ENCODE measurements around the gene SLC49A3.

DNA sequence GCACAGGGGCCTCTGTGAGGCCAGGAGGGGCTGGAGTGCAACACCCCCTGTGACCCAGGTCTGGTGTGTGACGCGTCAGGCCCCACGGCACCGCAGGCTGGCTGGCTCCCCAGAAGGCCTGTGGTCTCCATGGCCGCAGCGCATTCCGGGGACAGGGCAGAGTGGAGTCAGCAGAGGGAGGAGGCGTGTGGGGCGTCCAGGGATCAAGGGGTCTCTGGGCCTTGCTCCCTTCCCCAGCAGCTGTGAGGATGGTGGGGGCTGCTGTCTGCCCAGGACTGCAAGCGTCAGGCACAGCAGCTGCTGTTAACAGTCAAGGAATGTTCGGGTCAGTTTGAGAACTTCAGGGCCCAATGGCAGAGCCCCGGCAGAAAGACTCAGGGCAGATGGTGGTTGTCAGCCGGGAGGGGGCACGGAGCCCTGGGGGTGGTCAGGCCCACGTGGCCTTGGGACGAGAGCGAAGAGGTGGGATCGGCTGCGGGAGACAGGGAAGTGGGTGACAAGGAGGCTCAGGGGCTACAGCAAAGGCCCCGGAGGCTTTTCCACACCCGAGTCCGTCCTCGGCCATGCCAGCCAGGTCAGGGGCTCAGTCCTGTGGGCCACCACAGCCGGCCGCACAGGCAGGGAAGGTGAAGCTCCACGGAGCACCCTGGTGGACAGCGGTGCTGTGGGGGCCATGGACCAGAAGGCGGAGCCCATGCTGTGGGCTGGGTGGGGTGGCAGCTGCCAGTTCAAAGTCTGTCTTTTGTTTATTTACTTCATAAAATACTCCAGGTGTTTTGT, 35.0 kb upstream of the SLC49A3 start:
- TF ChIP-seq, protein P1, sequence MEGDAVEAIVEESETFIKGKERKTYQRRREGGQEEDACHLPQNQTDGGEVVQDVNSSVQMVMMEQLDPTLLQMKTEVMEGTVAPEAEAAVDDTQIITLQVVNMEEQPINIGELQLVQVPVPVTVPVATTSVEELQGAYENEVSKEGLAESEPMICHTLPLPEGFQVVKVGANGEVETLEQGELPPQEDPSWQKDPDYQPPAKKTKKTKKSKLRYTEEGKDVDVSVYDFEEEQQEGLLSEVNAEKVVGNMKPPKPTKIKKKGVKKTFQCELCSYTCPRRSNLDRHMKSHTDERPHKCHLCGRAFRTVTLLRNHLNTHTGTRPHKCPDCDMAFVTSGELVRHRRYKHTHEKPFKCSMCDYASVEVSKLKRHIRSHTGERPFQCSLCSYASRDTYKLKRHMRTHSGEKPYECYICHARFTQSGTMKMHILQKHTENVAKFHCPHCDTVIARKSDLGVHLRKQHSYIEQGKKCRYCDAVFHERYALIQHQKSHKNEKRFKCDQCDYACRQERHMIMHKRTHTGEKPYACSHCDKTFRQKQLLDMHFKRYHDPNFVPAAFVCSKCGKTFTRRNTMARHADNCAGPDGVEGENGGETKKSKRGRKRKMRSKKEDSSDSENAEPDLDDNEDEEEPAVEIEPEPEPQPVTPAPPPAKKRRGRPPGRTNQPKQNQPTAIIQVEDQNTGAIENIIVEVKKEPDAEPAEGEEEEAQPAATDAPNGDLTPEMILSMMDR (IDR thresholded peaks at IDR 0.05 in 2 of 3, conservative IDR thresholded peaks at IDR 0.05 in 1 of 3; ENCODE audit: control insufficient read depth in 2 of 3, extremely low read depth in 1 of 3, insufficient read depth in 1 of 3, low read depth in 3 of 3, low read length in 3 of 3), result no peak
- no peak for TF ChIP-seq NFYA (IDR thresholded peaks at IDR 0.05; ENCODE audit: borderline replicate concordance, low read depth, low read length)
- no peak for TF ChIP-seq TCF7 (IDR thresholded peaks at IDR 0.05; ENCODE audit: borderline replicate concordance)
- TF ChIP-seq BRCA1 (IDR thresholded peaks at IDR 0.05; ENCODE audit: low read depth, low read length), result no peak
- TF ChIP-seq HCFC1 (IDR thresholded peaks at IDR 0.05; ENCODE audit: low read length), result no peak
- TF ChIP-seq, protein P2, sequence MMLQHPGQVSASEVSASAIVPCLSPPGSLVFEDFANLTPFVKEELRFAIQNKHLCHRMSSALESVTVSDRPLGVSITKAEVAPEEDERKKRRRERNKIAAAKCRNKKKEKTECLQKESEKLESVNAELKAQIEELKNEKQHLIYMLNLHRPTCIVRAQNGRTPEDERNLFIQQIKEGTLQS (IDR thresholded peaks at IDR 0.05; ENCODE audit: borderline replicate concordance, extremely low read depth, low read depth, low read length), result no peak

Measured in GM12878 (cell line).